Epidermal melanocyte (primary cell): ENCODE data around the gene NRXN3.

Experiments
- DNase-seq: peaks from one replicate; pipeline ENCODE4 v3.0.0; 2011; ENCODE audit warnings: low spot score; ENCODE audit not compliant: insufficient read length

NRXN3 gene

DNA sequence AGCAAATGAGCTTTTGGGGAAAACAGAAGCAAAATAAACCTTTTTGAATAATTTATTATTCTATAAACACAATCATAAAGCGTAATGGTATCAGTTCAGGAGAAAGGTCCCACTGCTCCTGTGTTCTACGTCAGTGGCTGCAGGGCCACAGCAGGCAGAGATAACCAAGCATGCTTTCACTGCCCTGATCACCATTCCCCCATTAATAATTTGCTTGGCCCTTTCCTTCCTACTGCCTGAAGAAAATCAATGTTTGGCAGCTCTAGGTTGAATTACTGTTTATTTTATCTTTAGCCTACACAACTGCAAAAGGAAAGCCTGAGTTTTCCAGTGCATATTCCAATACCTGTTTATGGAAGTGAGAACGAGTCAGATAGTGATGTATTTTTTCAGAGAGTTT, 1671.3 kb downstream of the NRXN3 start:
- DNase-seq: no peak

DNA sequence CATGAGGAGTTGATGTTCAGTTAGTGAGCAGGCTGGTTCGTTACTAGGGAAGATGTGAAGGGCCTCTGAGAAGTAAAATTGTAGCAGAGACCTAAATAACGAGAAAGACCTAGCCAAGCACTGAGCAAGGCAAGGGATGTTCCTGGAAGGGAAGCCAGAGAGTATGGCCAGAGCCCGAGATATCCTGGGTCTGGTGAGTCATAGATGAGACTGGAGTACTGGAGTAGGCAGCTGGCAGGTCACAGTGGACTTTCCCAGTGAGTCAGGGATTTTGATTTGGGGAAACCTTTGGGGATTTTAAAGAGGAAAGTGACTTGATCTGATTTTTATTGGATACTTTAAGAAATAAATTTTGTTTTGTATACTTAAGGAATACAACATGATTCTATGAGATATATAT, 1672.1 kb downstream of the NRXN3 start:
- DNase-seq: no peak

DNA sequence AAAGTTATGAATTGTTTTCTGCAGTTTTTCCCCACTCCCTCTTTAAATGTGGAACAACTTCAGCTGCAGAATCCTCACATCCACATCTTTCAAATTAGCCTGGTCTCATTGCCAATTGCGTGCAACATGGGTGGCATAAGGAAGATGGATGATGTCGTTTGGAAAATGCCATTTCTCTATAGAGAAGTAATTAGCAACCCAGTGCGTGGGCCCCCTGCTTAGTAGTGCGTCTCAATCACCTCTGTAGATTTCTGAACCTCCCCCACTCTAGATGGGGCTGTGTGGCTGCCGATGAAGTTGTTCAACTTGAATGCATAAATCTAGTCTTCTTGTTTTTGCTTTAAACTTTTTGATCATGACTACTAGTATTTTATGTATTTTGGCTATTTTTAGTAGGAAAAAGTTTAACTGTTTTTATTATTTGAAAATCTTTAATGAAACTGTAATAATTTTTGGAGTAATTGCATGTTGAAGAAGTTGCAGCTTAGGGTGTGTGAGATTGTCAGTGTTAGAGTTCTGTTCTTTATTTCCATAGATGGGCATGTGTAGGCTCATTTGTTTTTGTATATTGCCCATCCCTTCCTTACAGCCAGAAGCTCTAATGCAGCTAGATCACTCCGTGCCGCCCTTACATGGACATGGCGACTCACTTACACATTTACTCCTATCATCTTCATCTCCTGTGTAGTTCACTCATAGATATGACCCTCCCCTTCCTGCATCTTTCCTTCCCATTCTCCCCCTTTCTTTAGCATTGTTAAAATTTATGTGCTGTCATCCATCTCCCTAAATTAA, 1683.0 kb downstream of the NRXN3 start:
- no peak for DNase-seq

DNA sequence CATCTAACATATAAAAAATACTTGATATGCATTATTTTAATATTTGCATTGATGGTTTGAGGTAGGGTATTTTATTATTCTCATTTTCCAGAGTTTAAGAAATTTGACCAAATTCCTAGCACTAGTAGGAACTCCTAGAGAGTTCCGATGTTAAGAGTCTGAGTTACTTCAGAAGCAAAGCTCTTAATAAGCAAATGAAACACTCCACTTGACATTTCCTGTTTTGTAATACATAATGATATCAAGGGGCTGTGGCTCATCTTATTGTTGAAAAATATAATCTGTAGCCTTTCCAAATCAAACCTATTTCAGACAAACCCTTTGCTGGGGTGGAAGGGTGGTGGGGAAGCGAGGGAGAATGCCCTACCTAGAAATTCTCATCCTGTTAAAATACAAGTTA, 1685.6 kb downstream of the NRXN3 start:
- DNase-seq: no peak

DNA sequence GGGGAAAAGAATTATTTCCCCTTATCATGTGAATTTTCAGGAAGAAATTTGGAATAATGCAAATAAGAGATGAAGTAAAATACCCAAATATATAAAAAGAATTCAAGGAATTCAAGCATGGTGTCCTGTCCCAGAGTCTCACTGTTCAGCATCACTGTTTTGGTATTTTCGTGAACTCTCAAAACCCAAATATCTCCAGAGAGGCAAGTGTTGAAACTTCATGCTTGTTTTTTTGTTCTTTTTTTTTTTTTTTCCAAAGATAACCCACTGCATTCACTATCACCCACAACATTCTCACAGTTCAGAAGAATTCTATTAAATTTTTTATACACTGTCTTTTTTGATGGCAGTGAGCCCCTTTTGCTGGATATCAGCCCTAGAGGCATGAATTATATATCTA, 1686.2 kb downstream of the NRXN3 start:
- DNase-seq: no peak

DNA sequence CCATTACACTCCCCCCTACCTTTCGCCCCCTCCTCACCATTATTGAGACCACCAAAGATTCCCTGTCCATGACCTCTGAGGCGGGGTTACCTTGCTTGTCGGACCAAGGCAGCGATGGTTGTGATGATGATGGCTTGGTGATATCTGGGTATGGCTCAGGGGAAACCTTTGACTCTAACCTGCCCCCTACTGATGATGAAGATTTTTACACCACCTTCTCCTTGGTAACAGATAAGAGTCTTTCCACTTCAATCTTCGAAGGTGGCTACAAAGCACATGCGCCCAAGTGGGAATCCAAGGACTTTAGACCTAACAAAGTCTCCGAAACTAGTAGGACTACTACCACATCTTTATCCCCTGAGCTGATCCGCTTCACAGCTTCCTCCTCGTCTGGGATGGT, 1690.9 kb downstream of the NRXN3 start:
- no peak for DNase-seq

DNA sequence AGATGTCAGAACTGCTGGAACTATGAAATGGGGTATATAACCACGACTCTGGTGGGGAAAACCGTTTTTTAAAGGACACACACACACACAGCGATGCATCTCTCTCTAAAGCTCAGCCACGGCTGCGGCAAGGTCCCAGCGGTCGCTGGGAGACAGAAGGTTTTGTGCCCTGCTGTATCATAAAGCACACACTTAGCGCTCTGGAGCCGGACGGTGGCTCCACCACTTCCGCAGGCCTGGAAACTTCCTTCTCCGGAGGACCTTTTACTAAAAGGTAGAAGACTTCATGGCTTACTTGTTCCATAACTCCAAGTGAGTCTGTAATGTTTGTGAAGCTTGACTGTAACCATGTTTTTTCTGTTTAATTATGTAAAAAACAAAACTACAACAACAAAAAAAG, 1691.9 kb downstream of the NRXN3 start:
- no peak for DNase-seq

DNA sequence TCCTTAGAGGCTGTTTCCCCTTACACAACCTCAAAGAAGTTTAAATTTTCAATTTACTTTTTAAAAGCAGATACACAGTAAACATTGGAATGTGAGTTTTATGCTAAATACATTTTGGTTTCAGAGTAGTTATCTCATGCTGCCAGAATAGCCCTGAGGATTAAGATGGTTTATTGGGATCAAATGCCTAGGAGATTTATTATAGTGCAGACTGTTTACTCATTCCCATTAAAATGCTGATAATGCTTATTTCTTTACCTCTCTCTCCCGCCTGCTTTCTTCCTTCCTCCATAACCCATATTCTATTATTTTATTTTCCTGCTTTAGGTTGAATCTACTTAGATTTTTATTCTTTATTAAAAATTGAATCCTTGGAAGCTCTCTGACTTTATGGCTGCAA, 1701.0 kb downstream of the NRXN3 start:
- no peak for DNase-seq

DNA sequence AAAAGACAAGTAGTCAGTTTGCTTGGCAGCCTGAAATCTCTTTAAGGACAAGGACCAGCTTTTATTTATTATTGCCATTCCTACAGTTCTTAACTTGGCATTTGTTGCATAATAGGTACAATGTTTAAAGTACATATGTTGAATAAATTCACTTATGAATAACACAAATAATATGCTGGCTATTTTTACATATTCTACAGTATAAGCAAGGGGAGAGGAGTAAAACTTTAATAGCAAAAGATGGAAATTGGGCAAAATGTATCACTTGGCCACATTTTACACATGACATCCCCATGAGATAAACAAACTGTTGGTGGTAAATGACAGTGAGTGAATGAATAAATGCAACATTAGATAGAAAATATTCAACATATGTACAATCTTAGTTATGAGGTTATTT, 1708.1 kb downstream of the NRXN3 start:
- no peak for DNase-seq

DNA sequence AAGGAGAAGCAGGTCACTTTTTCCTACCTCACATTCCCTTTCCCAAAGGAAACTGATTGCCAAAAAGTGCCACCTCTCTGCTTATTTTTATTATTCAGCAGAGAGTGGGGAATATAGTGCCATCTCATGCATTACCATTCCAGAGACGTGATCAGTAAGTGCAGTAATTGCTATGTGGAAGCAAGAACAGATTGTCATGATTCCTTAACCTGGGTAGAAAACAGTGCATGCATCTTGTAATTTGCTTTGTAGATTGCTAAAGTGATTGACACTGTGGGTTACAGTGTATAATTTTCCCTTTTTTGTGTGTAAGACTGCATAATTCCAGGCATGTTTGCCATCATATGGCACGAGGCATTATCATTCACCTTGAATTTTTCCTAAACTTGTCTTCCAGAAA, 1708.6 kb downstream of the NRXN3 start:
- DNase-seq: no peak

DNA sequence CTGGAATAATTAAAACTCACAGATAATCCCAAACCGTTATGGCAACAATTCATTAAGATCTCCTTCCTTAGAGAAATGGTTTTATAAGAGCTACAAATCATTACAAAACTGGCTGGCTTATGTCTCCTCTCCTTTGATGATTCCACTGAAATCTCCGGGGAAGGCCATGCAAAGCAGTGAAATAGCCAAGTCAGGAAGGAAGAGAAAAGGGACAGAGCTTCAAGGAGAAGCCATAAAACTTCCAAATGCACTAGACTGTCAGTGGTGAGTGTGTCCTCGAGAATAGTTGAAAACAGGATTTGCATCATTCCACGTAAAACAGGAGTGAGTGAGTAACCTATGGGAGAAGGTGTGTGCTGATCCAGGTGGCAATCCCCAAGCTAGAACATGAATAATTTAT, 1711.1 kb downstream of the NRXN3 start:
- DNase-seq: no peak

DNA sequence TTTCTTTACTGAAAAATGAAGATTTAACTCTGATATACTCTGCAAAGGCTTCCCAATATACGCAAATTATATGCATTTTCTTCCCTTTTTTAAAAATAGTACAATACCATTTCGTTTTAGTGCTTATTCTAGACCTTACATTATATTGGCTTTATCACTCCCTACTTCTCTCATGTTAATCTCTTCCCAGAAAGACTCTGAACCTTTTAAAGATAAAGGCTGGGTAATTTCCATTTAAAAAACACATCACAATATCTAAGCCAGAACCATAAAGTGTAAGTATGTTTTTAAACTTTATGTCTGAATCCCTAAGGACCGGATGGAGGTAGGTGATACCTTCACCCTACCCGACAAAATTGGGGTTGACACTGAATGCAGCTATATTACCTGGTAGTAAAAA, 1720.4 kb downstream of the NRXN3 start:
- DNase-seq: no peak

DNA sequence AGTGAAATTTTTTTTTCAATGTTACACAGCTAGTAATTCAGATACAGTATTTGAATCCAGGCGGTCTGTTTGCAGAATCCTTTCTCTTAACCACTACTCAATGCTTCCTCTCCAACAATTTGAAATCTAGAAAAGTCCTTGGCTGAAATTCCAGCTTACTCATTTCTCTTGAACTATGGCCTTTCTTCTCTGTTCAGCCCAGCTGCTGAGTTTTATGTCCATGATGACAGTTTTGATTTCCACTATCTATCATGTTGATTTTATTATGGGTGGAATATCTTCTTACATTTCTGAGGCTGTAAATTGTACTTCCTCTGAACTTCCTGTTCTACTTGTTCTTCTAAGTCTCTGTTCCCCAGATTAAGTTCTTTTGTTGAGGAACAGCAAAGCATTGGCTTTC, 1725.8 kb downstream of the NRXN3 start:
- no peak for DNase-seq

DNA sequence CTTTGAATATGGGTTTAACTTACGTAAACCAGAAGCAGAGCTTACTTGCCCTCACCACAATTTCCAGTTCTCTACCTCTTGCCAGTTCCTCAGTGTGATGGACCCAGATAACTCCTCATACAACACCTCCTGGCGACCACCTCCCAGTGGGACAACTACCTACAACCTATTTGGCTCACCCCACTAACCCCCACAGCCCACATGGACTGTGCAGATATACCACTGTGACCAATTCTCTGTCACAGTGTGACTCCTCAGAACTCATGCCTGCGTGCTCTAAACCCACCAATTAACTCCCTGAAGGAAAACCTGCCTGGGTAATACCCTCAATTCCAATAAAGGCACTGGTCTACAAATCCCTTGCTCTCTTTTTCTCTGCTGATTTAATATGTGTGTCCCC, 1729.4 kb downstream of the NRXN3 start:
- DNase-seq: no peak

DNA sequence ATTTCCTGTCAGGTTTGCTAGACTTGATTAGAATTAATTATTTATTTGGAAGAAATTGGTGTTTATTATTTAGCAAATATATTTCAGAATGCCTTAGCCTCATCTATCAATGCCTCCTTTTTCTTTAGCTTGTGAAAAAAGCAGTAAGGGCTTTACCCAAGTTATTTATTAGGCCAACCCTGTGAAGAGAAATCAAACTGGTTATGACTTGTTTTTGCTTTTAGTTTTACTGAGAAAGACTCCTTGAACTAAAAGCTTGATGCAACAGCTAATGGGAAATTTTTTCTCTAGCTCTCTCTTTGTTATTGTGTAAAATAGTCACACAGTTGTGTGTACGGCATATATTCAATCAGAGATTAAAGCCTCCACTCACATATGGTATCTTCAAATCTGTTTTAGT, 1734.3 kb downstream of the NRXN3 start:
- DNase-seq: no peak

DNA sequence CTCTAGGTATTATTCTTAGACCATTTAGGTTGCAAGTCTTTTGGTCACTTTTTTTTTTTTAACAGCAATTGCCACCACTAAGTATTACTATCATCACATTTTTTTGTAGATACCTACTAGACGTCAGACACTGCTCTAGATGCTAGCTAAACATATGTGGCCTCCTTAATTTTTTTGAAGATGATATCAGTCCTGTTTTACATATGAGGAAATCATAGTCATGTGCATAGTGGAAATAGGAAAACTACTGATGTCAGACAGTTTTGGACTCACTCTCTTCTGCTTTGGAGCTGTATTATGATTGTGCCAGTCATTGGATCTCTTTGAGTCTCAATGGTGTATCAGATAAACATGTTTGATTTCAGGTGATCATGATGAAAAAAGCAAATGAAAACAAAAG, 1736.8 kb downstream of the NRXN3 start:
- DNase-seq: no peak

DNA sequence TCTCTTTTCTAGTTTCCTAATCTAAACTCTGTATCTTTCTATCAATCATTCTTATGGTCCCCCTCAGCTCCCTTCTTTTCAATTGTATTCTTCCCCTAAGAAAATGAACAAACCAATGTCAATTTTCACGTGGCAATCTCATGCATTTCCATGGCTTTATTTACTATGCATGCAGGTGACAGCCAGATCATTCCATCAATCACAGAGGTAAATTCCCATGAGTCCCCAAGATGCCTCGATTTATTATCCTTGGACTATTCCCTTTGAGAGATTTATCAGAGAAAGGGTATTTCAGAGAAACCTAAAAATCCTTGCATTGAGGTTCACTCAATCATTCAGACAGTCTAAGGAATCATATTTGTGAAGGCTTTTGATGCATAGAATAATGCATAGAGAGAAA, 1739.9 kb downstream of the NRXN3 start:
- no peak for DNase-seq

DNA sequence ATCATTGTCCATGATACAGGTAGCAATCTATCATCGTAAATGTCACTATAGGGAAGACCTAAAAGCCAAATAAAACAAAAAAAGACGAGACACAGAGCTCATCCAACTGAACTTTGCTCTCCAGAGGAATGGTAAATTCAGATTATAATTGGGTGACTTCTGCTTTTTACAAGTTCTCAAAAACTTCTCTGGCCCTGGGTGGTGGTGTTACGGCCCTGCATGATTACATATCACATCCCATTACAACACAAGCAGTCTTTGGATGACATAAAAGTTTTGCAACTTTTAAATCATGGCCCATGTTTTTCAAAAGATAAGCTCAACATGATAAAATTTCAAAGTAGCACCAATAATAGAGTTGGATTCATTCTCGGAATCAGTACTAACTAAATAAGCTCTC, 1741.6 kb downstream of the NRXN3 start:
- no peak for DNase-seq

DNA sequence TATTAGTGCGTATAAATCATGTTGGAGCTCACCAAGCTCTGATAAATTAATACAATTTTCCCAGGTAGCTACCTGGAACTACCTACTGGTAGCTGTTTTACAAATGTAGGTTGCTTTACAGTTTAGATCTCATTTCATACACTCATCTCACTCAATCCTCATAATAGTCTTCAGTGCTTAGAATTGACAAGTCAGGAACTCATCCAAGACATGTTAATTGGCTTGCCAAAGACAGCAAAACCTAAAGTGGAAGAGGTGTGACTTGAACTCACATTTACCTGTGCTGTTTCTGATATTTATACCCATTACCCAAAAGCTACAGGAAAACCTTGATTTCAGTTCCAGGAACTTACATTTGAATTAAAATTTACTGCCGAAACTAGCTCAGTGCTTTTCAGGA, 1744.4 kb downstream of the NRXN3 start:
- no peak for DNase-seq

DNA sequence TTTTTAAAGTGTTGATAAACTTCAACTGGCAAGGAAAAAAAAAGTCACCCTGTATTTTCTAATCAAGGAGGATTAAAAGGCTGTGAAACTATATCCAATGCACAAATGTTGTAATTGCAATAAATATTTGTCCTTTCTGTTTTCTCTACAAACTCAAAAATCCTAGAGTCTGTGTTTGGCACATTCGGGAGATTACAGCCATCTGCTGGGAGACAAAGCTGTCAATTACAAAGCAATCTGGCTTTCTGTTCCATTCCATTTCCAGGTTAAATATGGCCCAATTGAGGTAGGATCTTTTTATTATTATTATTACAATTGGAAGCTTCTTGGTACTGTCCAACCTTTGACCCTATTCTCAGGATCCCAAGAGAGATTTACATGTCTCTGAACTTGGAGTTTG, 1745.2 kb downstream of the NRXN3 start:
- no peak for DNase-seq

DNA sequence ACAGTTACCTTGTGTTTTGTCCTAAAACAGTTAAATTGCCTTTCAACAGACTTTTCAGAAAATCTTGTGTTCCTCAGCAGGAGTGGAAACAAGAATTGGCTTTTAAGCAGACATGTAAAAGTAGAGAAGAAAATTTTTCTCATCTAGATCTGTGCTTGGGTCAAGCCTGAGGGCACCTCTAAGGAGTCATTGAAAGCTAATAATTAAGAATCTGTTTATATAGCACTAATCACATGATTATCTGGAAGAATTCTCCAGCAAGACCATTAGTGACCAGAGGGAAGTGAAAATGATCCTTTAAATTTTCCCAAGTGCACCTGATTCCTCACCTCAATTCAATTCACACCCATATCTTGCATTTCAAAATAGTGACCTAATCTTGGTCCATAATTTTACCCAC, 1746.1 kb downstream of the NRXN3 start:
- DNase-seq: no peak

DNA sequence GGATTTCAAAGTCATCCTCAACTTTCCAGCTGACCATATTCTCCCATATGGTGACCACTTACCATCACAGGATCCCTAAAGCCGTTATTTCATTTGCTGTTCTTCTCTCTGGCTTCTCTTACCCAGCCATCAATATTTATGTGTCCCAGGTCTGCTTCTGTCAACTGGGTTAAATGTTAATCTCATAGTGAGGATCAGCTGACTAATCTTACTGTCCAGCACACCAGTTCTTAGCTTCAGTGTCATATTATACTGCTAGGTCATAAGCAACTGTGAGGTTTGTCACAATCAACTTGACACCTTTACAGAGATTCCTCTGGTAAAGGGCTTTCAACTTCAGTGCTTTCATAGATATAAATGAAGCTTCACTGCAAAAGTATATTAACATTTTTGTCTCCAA, 1746.7 kb downstream of the NRXN3 start:
- DNase-seq: no peak
